B cell (primary cell): Measurements from ENCODE around the gene EYA4.

ENCODE experiments used
- EZH2 ChIP-seq: IDR thresholded peaks from 2 replicates; pipeline ENCODE4 v1.6.1; 2012; ENCODE audit warnings: borderline replicate concordance, low read depth, mild to moderate bottlenecking, moderate library complexity, low read length; ENCODE audit not compliant: insufficient read depth, poor library complexity, severe bottlenecking
- TF ChIP-seq, protein P1 (sequence below): fragments of 200-600 bp; IDR thresholded peaks from one replicate; pipeline ENCODE4 v1.8.0; 2022; ENCODE audit warnings: antibody characterized with exemption, mild to moderate bottlenecking

DNA sequence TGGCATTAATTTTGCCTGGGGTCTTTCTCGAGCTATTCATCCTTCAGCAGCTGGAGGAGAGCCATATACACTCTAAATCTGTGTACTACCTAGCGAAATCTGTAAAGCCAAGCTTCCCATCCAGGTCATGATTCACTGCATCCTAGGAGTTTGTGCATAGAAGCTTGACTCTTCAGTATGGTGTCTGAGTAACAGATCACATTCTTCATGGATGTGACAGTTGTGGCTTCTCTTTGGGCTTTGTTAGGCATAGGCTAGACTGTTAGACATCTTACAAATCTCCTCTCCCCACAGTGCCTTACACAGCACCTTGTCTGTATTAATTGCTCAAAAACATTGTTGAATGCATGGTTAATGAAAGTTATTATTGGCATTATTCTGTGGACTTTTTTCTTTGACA lies 177.0 kb downstream of the EYA4 start:
- TF ChIP-seq, protein P1, sequence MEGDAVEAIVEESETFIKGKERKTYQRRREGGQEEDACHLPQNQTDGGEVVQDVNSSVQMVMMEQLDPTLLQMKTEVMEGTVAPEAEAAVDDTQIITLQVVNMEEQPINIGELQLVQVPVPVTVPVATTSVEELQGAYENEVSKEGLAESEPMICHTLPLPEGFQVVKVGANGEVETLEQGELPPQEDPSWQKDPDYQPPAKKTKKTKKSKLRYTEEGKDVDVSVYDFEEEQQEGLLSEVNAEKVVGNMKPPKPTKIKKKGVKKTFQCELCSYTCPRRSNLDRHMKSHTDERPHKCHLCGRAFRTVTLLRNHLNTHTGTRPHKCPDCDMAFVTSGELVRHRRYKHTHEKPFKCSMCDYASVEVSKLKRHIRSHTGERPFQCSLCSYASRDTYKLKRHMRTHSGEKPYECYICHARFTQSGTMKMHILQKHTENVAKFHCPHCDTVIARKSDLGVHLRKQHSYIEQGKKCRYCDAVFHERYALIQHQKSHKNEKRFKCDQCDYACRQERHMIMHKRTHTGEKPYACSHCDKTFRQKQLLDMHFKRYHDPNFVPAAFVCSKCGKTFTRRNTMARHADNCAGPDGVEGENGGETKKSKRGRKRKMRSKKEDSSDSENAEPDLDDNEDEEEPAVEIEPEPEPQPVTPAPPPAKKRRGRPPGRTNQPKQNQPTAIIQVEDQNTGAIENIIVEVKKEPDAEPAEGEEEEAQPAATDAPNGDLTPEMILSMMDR = no peak
- TF ChIP-seq EZH2 = no peak
